Caco-2 (cell line): ENCODE results near the gene PPP1R12B. TPM values are rescaled to one million over a fixed set of nuclear protein-coding genes. Genes with fewer than 3 reads are reported as not detected.
"Not testable (repeated sequence)": the region's sequence is repeated elsewhere in the genome, so short reads cannot be mapped to it uniquely, and the experiment has no call there.

Experiments used
- BruUV-seq: library from RNA; stranded (reverse); fragments of 400-500 nt; replicated peaks from 2 replicates; lab custom pipeline; 2021; lab: Mats Ljungman, UMichigan
- CTCF ChIA-PET: fragments of 300-600 bp; sonication (Branson Sonifier 250); formaldehyde crosslinking; loops from one replicate; lab custom pipeline; 2022; ENCODE audit warnings: antibody characterized with exemption; lab: Charles Lee
- POLR2A ChIA-PET: fragments of 300-600 bp; sonication (Branson Sonifier 250); formaldehyde crosslinking; loops from one replicate; lab custom pipeline; 2022; ENCODE audit warnings: antibody characterized with exemption; lab: Charles Lee
- DNase-seq, 2 experiments: peaks; one replicate each; pipeline versions ENCODE4 v3.0.0 to v3.0.0-alpha.2; 2020 to 2022
- H3K27me3 ChIP-seq: replicated peaks from 2 replicates; pipeline ENCODE4 v1.6.0; 2011; ENCODE audit warnings: low read length; ENCODE audit not compliant: control insufficient read depth, insufficient read depth
- H3K36me3 ChIP-seq: 2 replicates; pipeline ENCODE4 v1.5.1; 2011; ENCODE audit warnings: low read length; ENCODE audit not compliant: control insufficient read depth, insufficient read depth
- H3K4me1 ChIP-seq: fragments of 250-450 bp; sonication (Bioruptor Pico); 2 replicates; pipeline ENCODE4 v1.5.1; 2020; ENCODE audit warnings: mild to moderate bottlenecking
- H3K4me3 ChIP-seq: 2 replicates; pipeline ENCODE4 v1.5.1; 2011; ENCODE audit warnings: low read depth, mild to moderate bottlenecking, control low read depth, low read length
- H3K9me3 ChIP-seq: fragments of 250-450 bp; sonication (Bioruptor Pico); 2 replicates; pipeline ENCODE4 v1.5.1; 2020; ENCODE audit warnings: mild to moderate bottlenecking, moderate library complexity
- H3K27ac Mint-ChIP-seq: one replicate; pipeline ENCODE4 v1.8.0; 2022; ENCODE audit warnings: mixed read lengths; ENCODE audit not compliant: unreplicated experiment
- H3K27me3 Mint-ChIP-seq: one replicate; pipeline ENCODE4 v1.8.0; 2022; ENCODE audit warnings: mixed read lengths; ENCODE audit not compliant: insufficient read depth, unreplicated experiment
- H3K36me3 Mint-ChIP-seq: one replicate; pipeline ENCODE4 v1.8.0; 2022; ENCODE audit warnings: mild to moderate bottlenecking, mixed read lengths; ENCODE audit not compliant: insufficient read depth, unreplicated experiment
- H3K4me1 Mint-ChIP-seq: one replicate; pipeline ENCODE4 v1.8.0; 2022; ENCODE audit warnings: low read depth, mixed read lengths; ENCODE audit not compliant: unreplicated experiment
- H3K4me3 Mint-ChIP-seq: one replicate; pipeline ENCODE4 v1.8.0; 2022; ENCODE audit warnings: mild to moderate bottlenecking, moderate library complexity, mixed read lengths; ENCODE audit not compliant: unreplicated experiment
- H3K9me3 Mint-ChIP-seq: one replicate; pipeline ENCODE4 v1.8.0; 2022; ENCODE audit warnings: mixed read lengths; ENCODE audit not compliant: unreplicated experiment
- CTCF ChIP-seq, 2 experiments: fragments of 200-600 bp in 1 of 2; IDR thresholded peaks; 1 replicate in 1 of 2; 2 replicates in 1 of 2; pipeline versions ENCODE4 v1.5.1 to v1.8.0; 2011 to 2022; ENCODE audit warnings: antibody characterized with exemption in 1 of 2, control low read depth in 1 of 2, inconsistent platforms in 1 of 2, low read depth in 1 of 2, low read length in 1 of 2, mild to moderate bottlenecking in 1 of 2, moderate library complexity in 1 of 2; ENCODE audit not compliant: insufficient read depth in 1 of 2, severe bottlenecking in 1 of 2, unreplicated experiment in 1 of 2
- intact Hi-C: fragments of 100-400 bp; cut with micrococcal nuclease; formaldehyde crosslinking; loops from one replicate; pipeline ENCODE4 v1.10.0; 2022; ENCODE audit not compliant: unreplicated experiment
- total RNA-seq: library from RNA; stranded (reverse); gene quantifications from 2 replicates; pipeline ENCODE4 v1.2.3, GENCODE V29; 2022

Gene PPP1R12B
- total RNA-seq, 1 experiment from 2014 or later: 16.4 TPM

- no peak for TF ChIP-seq CTCF (IDR thresholded peaks at IDR 0.05; ENCODE audit: insufficient read depth in 1 of 2, low read depth in 1 of 2, low read length in 1 of 2, severe bottlenecking in 1 of 2, unreplicated experiment in 1 of 2)
- no peaks in the 10 kb centered on the region for H3K4me1 Mint-ChIP-seq
- intact Hi-C loops: no loop called here
- no peak overlapping the region for H3K4me3 ChIP-seq
- H3K27ac Mint-ChIP-seq: no peak overlapping the region
- H3K27me3 Mint-ChIP-seq: no peaks in the 10 kb centered on the region
- POLR2A ChIA-PET: no interaction called here
- BruUV-seq: no TSS peak
- no peaks in the 10 kb centered on the region for H3K36me3 ChIP-seq
- no peaks in the 10 kb centered on the region for H3K27me3 ChIP-seq
- no peaks in the 10 kb centered on the region for H3K36me3 Mint-ChIP-seq
- no peak overlapping the region for H3K4me3 Mint-ChIP-seq
- CTCF ChIA-PET: no interaction called here
- DNase-seq: no peak
- H3K9me3 ChIP-seq: no peaks in the 10 kb centered on the region
- no peaks in the 10 kb centered on the region for H3K9me3 Mint-ChIP-seq
- H3K4me1 ChIP-seq: no peaks in the 10 kb centered on the region
These were observed 231.3 kb downstream of the PPP1R12B start for GRCh38 chr1:202579806-202580205.

- ChIA-PET CTCF (no interaction called here), POLR2A (no interaction called here)
- intact Hi-C loops: no loop called here
- Histone ChIP-seq H3K36me3 (no peaks in the 10 kb centered on the region), H3K27me3 (no peaks in the 10 kb centered on the region), H3K9me3 (no peaks in the 10 kb centered on the region), H3K4me1 (no peaks in the 10 kb centered on the region), H3K4me3 (no peak overlapping the region)
- DNase-seq: no peak
- no TSS peak for BruUV-seq
- no peak overlapping the region for H3K4me3 Mint-ChIP-seq
- no peaks in the 10 kb centered on the region for H3K9me3 Mint-ChIP-seq
- no peak for TF ChIP-seq CTCF (IDR thresholded peaks at IDR 0.05; ENCODE audit: insufficient read depth in 1 of 2, low read depth in 1 of 2, low read length in 1 of 2, severe bottlenecking in 1 of 2, unreplicated experiment in 1 of 2)
- H3K27me3 Mint-ChIP-seq: no peaks in the 10 kb centered on the region
- no peaks in the 10 kb centered on the region for H3K4me1 Mint-ChIP-seq
- no peaks in the 10 kb centered on the region for H3K36me3 Mint-ChIP-seq
- no peak overlapping the region for H3K27ac Mint-ChIP-seq
These were observed 232.1 kb downstream of the PPP1R12B start for GRCh38 chr1:202580619-202581018.

- not testable (repeated sequence) for H3K9me3 Mint-ChIP-seq
These were observed 233.9 kb downstream of the PPP1R12B start for GRCh38 chr1:202582350-202582749.

More at GRCh38 chr1:202582350-202582749, 233.9 kb downstream of the PPP1R12B start:
- DNase-seq, H3K4me1 Mint-ChIP-seq, POLR2A ChIA-PET, H3K4me3 Mint-ChIP-seq, H3K36me3 Mint-ChIP-seq, H3K27me3 ChIP-seq, H3K27ac Mint-ChIP-seq, H3K36me3 ChIP-seq, H3K9me3 ChIP-seq, CTCF ChIA-PET, H3K4me3 ChIP-seq, intact Hi-C loops, H3K27me3 Mint-ChIP-seq, BruUV-seq, H3K4me1 ChIP-seq: not testable (repeated sequence)
